Keratinocyte (primary cell): ENCODE data around the gene MED15. TPM values are rescaled to one million over a fixed set of nuclear protein-coding genes. Genes with fewer than 3 reads are reported as not detected.

Experiments
- DNase-seq: peaks from one replicate; pipeline ENCODE4 v3.0.0-alpha.2; 2011; ENCODE audit warnings: low read depth, missing footprints, low spot score
- FAIRE-seq: peaks from 2 replicates; lab custom pipeline; 2011; peaks lifted over from hg19 to GRCh38; lab: Jason Lieb, UNC
- H2AFZ ChIP-seq: 2 replicates; pipeline ENCODE4 v1.6.0; 2012; ENCODE audit warnings: low read length, control low read depth, inconsistent platforms; ENCODE audit not compliant: control insufficient read depth
- H3K27ac ChIP-seq: 2 replicates; pipeline ENCODE4 v1.5.1; 2011; ENCODE audit warnings: low read length; ENCODE audit not compliant: control insufficient read depth, insufficient read depth
- H3K27me3 ChIP-seq: 3 replicates; pipeline ENCODE4 v1.6.0; 2011; ENCODE audit warnings: low read length; ENCODE audit not compliant: control insufficient read depth, insufficient read depth; ENCODE audit errors: extremely low read depth
- H3K36me3 ChIP-seq, 2 experiments: 2 replicates in 1 of 2; 3 replicates in 1 of 2; pipeline ENCODE4 v1.5.1; 2011; ENCODE audit warnings: low read length in 2 of 2, mild to moderate bottlenecking in 1 of 2; ENCODE audit not compliant: control insufficient read depth in 2 of 2, insufficient read depth in 2 of 2; ENCODE audit errors: extremely low read depth in 1 of 2
- H3K4me1 ChIP-seq: 3 replicates; pipeline ENCODE4 v1.5.1; 2011; ENCODE audit warnings: low read length; ENCODE audit not compliant: control insufficient read depth, insufficient read depth; ENCODE audit errors: extremely low read depth
- H3K4me2 ChIP-seq: 3 replicates; pipeline ENCODE4 v1.6.0; 2011; ENCODE audit warnings: low read depth, low read length; ENCODE audit not compliant: control insufficient read depth, insufficient read depth; ENCODE audit errors: extremely low read depth
- H3K4me3 ChIP-seq, 3 experiments: fragments of 200-600 bp in 1 of 3; sonication (generic) in 1 of 3; 2 replicates in 2 of 3; 3 replicates in 1 of 3; pipeline ENCODE4 v1.5.1; 2011 to 2016; ENCODE audit warnings: low read length in 3 of 3, mild to moderate bottlenecking in 3 of 3, control low read depth in 2 of 3, inconsistent platforms in 1 of 3, low read depth in 1 of 3, mixed read lengths in 1 of 3, mixed run types in 1 of 3, moderate library complexity in 1 of 3; ENCODE audit not compliant: control insufficient read depth in 2 of 3, insufficient read depth in 2 of 3; ENCODE audit errors: extremely low read depth in 1 of 3
- H3K79me2 ChIP-seq: 2 replicates; pipeline ENCODE4 v1.6.0; 2012; ENCODE audit warnings: low read length; ENCODE audit not compliant: control insufficient read depth, insufficient read depth
- H3K9ac ChIP-seq: 3 replicates; pipeline ENCODE4 v1.6.0; 2011; ENCODE audit warnings: low read length; ENCODE audit not compliant: control insufficient read depth, insufficient read depth; ENCODE audit errors: extremely low read depth
- H3K9me1 ChIP-seq: 3 replicates; pipeline ENCODE4 v1.6.0; 2011; ENCODE audit warnings: low read length; ENCODE audit not compliant: control insufficient read depth, insufficient read depth; ENCODE audit errors: extremely low read depth
- H3K9me3 ChIP-seq: 2 replicates; pipeline ENCODE4 v1.5.1; 2012; ENCODE audit warnings: low read depth, low read length; ENCODE audit not compliant: control insufficient read depth
- H4K20me1 ChIP-seq: 3 replicates; pipeline ENCODE4 v1.6.0; 2011; ENCODE audit warnings: low read length; ENCODE audit not compliant: control insufficient read depth, insufficient read depth; ENCODE audit errors: extremely low read depth
- EZH2 ChIP-seq: IDR thresholded peaks from one replicate; pipeline ENCODE4 v1.6.1; 2012; ENCODE audit warnings: inconsistent platforms, mild to moderate bottlenecking, low read length, moderate library complexity
- dilution Hi-C: fragments of 300-500 bp; cut with MboI; formaldehyde crosslinking; loops from one replicate; pipeline ENCODE4 v1.7.0; 2020; ENCODE audit warnings: low sequenced_read_pairs; ENCODE audit not compliant: extremely low pct_ligation_motif_present
- polyA plus RNA-seq, 5 experiments: library from polyadenylated mRNA; depleted of rRNA in 3 of 5; stranded (reverse) in 3 of 5; stranded (forward) in 1 of 5; unstranded in 1 of 5; fragments of >200 nt; gene quantifications; 1 replicate in 1 of 5; 2 replicates in 3 of 5; 3 replicates in 1 of 5; pipeline versions ENCODE4 v1.2.1 to v1.2.3, GENCODE V29; 2011 to 2012; ENCODE audit warnings: missing spikeins in 2 of 5, low read depth in 1 of 5, low replicate concordance in 1 of 5
- TF ChIP-seq, protein P1 (sequence below), 3 experiments: IDR thresholded peaks in 1 of 3; conservative IDR thresholded peaks in 1 of 3; optimal IDR thresholded peaks in 1 of 3; 2 replicates in 2 of 3; 3 replicates in 1 of 3; pipeline versions ENCODE3 to v1.5.1; 2011; ENCODE audit warnings: low read length in 3 of 3, mild to moderate bottlenecking in 3 of 3, moderate library complexity in 2 of 3, control low read depth in 1 of 3, inconsistent platforms in 1 of 3; ENCODE audit not compliant: insufficient read depth in 2 of 3; ENCODE audit errors: extremely low read depth in 1 of 3

MED15 gene
- polyA plus RNA-seq, 1 donor (not counting 4 experiments of a cell fraction or from before 2014, with no cell fraction given) = 24.9 TPM

- Histone ChIP-seq H4K20me1 (no peaks in the 10 kb centered on the region), H3K27me3 (peaks cover 11% of the 10 kb centered on the region), H3K4me1 (no peaks in the 10 kb centered on the region), H3K4me2 (no peak overlapping the region), H3K9me3 (no peaks in the 10 kb centered on the region), H3K79me2 (no peaks in the 10 kb centered on the region), H3K27ac (no peak overlapping the region), H3K4me3 (no peak overlapping the region), H3K9ac (no peak overlapping the region), H2AFZ (no peak overlapping the region), H3K36me3 (no peaks in the 10 kb centered on the region), H3K9me1 (no peaks in the 10 kb centered on the region)
- dilution Hi-C loops = no loop called here
- FAIRE-seq = no peak
- TF ChIP-seq EZH2 = no peak
- TF ChIP-seq, protein P1, sequence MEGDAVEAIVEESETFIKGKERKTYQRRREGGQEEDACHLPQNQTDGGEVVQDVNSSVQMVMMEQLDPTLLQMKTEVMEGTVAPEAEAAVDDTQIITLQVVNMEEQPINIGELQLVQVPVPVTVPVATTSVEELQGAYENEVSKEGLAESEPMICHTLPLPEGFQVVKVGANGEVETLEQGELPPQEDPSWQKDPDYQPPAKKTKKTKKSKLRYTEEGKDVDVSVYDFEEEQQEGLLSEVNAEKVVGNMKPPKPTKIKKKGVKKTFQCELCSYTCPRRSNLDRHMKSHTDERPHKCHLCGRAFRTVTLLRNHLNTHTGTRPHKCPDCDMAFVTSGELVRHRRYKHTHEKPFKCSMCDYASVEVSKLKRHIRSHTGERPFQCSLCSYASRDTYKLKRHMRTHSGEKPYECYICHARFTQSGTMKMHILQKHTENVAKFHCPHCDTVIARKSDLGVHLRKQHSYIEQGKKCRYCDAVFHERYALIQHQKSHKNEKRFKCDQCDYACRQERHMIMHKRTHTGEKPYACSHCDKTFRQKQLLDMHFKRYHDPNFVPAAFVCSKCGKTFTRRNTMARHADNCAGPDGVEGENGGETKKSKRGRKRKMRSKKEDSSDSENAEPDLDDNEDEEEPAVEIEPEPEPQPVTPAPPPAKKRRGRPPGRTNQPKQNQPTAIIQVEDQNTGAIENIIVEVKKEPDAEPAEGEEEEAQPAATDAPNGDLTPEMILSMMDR (optimal IDR thresholded peaks at IDR 0.05 in 1 of 3, IDR thresholded peaks at IDR 0.05 in 1 of 3, conservative IDR thresholded peaks at IDR 0.05 in 1 of 3; ENCODE audit: extremely low read depth in 1 of 3, insufficient read depth in 2 of 3, low read length in 3 of 3) = no peak
- no peak for DNase-seq
These were observed 124.7 kb downstream of the MED15 start for GRCh38 chr22:20632082-20632481.

DNA sequence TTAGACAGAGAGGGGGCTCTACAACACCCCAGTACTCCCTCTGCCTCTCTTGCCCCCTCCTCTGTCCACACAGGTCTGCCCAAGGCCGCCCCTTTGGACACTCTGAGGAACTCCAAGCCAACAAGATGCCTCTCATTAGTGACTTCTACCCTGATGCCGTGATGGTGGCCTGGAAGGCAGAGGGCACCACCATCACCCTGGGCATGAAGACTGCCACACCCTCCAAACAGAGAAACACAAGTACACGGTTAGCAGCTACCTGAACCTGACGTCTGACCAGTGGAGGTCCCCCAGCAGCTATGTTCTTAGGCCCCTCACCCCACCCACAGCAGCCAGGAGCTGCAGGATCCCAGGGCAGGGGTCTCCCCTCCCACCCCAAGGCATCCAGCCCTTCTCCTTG lies 125.1 kb downstream of the MED15 start:
- Histone ChIP-seq H3K27ac (no peak overlapping the region), H3K79me2 (no peaks in the 10 kb centered on the region), H3K36me3 (no peaks in the 10 kb centered on the region), H3K9ac (no peak overlapping the region), H3K4me2 (no peak overlapping the region), H3K4me3 (no peak overlapping the region), H3K4me1 (no peaks in the 10 kb centered on the region), H3K27me3 (peaks cover 11% of the 10 kb centered on the region), H4K20me1 (no peaks in the 10 kb centered on the region), H3K9me1 (no peaks in the 10 kb centered on the region), H3K9me3 (no peaks in the 10 kb centered on the region), H2AFZ (no peak overlapping the region)
- FAIRE-seq (no peak), DNase-seq (no peak)
- TF ChIP-seq, protein P1 (optimal IDR thresholded peaks at IDR 0.05 in 1 of 3, IDR thresholded peaks at IDR 0.05 in 1 of 3, conservative IDR thresholded peaks at IDR 0.05 in 1 of 3; ENCODE audit: extremely low read depth in 1 of 3, insufficient read depth in 2 of 3, low read length in 3 of 3) = no peak
- TF ChIP-seq EZH2 = no peak
- dilution Hi-C loops = no loop called here
